ENCODE measurements around the gene ZIM2.

The ZIM2 gene

GRCh38 chr19:56838909-56839651, 1.4 kb downstream of the ZIM2 start:
- Histone ChIP-seq H3K27me3 (ENCODE audit: low read depth, low read length) (no peaks in the 10 kb centered on the region), H3K79me2 (ENCODE audit: low read length) (no peaks in the 10 kb centered on the region), H2AFZ (ENCODE audit: low read depth, low read length) (no peak overlapping the region), H3K4me2 (ENCODE audit: low read length) (no peak overlapping the region), H3K4me1 (ENCODE audit: low read length) (no peaks in the 10 kb centered on the region), H3K27ac (ENCODE audit: low read length) (no peak overlapping the region), H3K36me3 (replicated peaks; ENCODE audit: low read depth, low read length) (no peaks in the 10 kb centered on the region), H4K20me1 (ENCODE audit: insufficient read depth, low read length) (no peaks in the 10 kb centered on the region), H3K9ac (ENCODE audit: low read length) (no peak overlapping the region), H3K9me3 (ENCODE audit: insufficient read depth, low read length) (peaks cover 6% of the 10 kb centered on the region; the same call in 1 of the 2 replicates), H3K4me3 (ENCODE audit: low read length) (no peak overlapping the region)
- no peak for TF ChIP-seq EZH2phosphoT487 (IDR thresholded peaks at IDR 0.05; ENCODE audit: low read depth)
- TF ChIP-seq CTCF (IDR thresholded peaks at IDR 0.05; ENCODE audit: low read depth, low read length) = no peak

- TF ChIP-seq EZH2phosphoT487 (IDR thresholded peaks at IDR 0.05; ENCODE audit: low read depth) = no peak
- no peak overlapping the region for H3K9ac ChIP-seq (ENCODE audit: low read length)
- no peak overlapping the region for H2AFZ ChIP-seq (ENCODE audit: low read depth, low read length)
- H3K4me2 ChIP-seq (ENCODE audit: low read length) = no peak overlapping the region
- no peaks in the 10 kb centered on the region for H3K79me2 ChIP-seq (ENCODE audit: low read length)
- no peaks in the 10 kb centered on the region for H4K20me1 ChIP-seq (ENCODE audit: insufficient read depth, low read length)
- H3K9me3 ChIP-seq (ENCODE audit: insufficient read depth, low read length) = peaks cover 6% of the 10 kb centered on the region; the same call in 1 of the 2 replicates
- no peak overlapping the region for H3K27ac ChIP-seq (ENCODE audit: low read length)
- H3K27me3 ChIP-seq (ENCODE audit: low read depth, low read length) = no peaks in the 10 kb centered on the region
- H3K36me3 ChIP-seq (replicated peaks; ENCODE audit: low read depth, low read length) = no peaks in the 10 kb centered on the region
- H3K4me1 ChIP-seq (ENCODE audit: low read length) = no peaks in the 10 kb centered on the region
- no peak overlapping the region for H3K4me3 ChIP-seq (ENCODE audit: low read length)
These were observed 2.3 kb downstream of the ZIM2 start for GRCh38 chr19:56838024-56838908.

- peaks cover 6% of the 10 kb centered on the region; the same call in 1 of the 2 replicates for H3K9me3 ChIP-seq (ENCODE audit: insufficient read depth, low read length)
- no peak overlapping the region for H3K27ac ChIP-seq (ENCODE audit: low read length)
- no peak overlapping the region for H3K4me3 ChIP-seq (ENCODE audit: low read length)
- no peak overlapping the region for H3K9ac ChIP-seq (ENCODE audit: low read length)
- no peaks in the 10 kb centered on the region for H3K4me1 ChIP-seq (ENCODE audit: low read length)
- no peak overlapping the region for H2AFZ ChIP-seq (ENCODE audit: low read depth, low read length)
- TF ChIP-seq CTCF (IDR thresholded peaks at IDR 0.05; ENCODE audit: low read depth, low read length) (no peak), EZH2phosphoT487 (IDR thresholded peaks at IDR 0.05; ENCODE audit: low read depth) (no peak)
- no peaks in the 10 kb centered on the region for H3K27me3 ChIP-seq (ENCODE audit: low read depth, low read length)
- no peaks in the 10 kb centered on the region for H3K36me3 ChIP-seq (replicated peaks; ENCODE audit: low read depth, low read length)
- H4K20me1 ChIP-seq (ENCODE audit: insufficient read depth, low read length) = no peaks in the 10 kb centered on the region
- H3K4me2 ChIP-seq (ENCODE audit: low read length) = no peak overlapping the region
- no peaks in the 10 kb centered on the region for H3K79me2 ChIP-seq (ENCODE audit: low read length)
These were observed 3.0 kb downstream of the ZIM2 start for GRCh38 chr19:56837492-56838023.

GRCh38 chr19:56837004-56837403, 3.5 kb downstream of the ZIM2 start:
- TF ChIP-seq CTCF (IDR thresholded peaks at IDR 0.05; ENCODE audit: low read depth, low read length) (no peak), EZH2phosphoT487 (IDR thresholded peaks at IDR 0.05; ENCODE audit: low read depth) (no peak)
- H3K79me2 ChIP-seq (ENCODE audit: low read length) = no peaks in the 10 kb centered on the region
- no peaks in the 10 kb centered on the region for H3K27me3 ChIP-seq (ENCODE audit: low read depth, low read length)
- H3K27ac ChIP-seq (ENCODE audit: low read length) = no peak overlapping the region
- no peak overlapping the region for H2AFZ ChIP-seq (ENCODE audit: low read depth, low read length)
- H3K4me1 ChIP-seq (ENCODE audit: low read length) = no peaks in the 10 kb centered on the region
- no peaks in the 10 kb centered on the region for H3K36me3 ChIP-seq (replicated peaks; ENCODE audit: low read depth, low read length)
- H3K9ac ChIP-seq (ENCODE audit: low read length) = no peak overlapping the region
- H3K9me3 ChIP-seq (ENCODE audit: insufficient read depth, low read length) = peaks cover 6% of the 10 kb centered on the region; the same call in 1 of the 2 replicates
- H3K4me3 ChIP-seq (ENCODE audit: low read length) = no peak overlapping the region
- H3K4me2 ChIP-seq (ENCODE audit: low read length) = no peak overlapping the region
- no peaks in the 10 kb centered on the region for H4K20me1 ChIP-seq (ENCODE audit: insufficient read depth, low read length)
